DMS53 treated with DMSO at 0.1 percent for 48 hours (cell line): ENCODE measurements around the gene UGDH.

ENCODE experiments used
- DNase-seq: peaks from one replicate; lab custom pipeline; 2025; ENCODE audit not compliant: unreplicated experiment; lab: John Stamatoyannopoulos, UW

Gene UGDH

GRCh38 chr4:39453738-39454137 lies 73.5 kb downstream of the UGDH start:
- no peak for DNase-seq

DNA sequence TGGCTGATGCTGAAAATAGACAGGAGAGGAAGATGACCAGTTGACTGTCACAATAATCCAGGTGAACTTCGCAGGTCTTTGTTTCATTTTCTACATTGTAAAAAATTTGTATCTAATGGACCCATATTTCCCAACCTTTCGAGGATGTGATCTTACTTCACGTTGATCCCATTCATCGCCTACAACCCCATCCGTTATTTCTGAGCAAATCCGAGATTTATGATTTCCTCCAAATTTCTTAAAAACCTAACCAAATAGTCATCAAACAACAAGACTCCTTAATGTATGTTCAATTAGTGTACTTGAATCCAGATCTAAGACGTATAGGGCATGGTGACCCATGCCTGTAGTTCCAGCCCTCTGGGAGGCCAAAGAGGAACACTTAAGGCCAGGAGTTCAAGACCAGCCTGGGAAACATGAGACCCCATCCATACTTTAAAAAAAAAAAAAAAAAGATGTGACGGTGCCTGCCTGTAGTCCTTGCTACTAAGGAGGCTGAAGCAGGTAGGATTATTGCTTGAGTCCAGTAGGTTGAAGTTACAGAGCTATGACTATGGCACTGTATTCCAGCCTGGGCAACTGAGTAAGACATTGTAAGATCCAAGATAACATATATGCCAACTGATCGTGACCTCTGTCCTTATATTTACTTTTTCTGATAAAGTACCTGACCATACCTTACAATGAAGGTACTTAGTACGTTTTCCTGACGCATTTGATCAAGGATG lies 74.2 kb downstream of the UGDH start:
- DNase-seq: no peak

DNA sequence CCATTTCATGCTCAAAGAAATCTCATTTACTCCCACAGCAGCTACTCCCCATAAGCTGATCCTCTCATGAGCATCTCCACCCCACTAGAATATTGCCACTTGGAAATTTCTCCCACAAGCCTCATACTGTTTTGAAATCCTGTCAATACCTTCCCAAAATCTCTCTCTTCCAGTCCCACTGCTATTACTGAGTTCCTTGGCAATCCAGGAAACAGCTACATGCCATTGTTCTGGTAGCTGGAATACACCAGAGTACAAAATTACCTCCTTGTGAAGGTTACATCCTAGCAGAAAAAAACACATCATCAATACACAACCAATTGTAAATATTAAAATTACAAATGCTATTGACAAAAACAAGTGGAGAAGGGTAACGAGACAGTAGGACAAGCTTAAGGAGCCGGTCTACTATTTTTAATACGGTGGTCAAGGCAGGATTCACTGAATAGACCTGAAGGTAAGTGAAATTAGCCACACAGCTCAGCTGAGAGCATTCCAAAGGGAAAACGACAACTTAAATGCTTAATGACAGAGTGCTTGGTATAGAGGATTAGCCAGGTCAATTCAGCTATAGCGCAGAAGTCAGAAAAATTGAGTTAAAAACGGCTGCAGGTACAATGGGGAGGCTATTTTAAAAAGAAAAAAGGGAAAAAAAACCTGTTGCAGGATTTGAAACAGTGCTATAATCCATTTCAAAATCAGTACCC lies 74.9 kb downstream of the UGDH start:
- DNase-seq: no peak

GRCh38 chr4:39451423-39452023 lies 75.7 kb downstream of the UGDH start:
- DNase-seq: no peak

GRCh38 chr4:39450618-39451017 lies 76.6 kb downstream of the UGDH start:
- no peak for DNase-seq
